Stimulated activated CD4-positive, alpha-beta T cell treated with anti-CD3 and anti-CD28 coated beads, Interleukin-1b, Interleukin-23, amount 100 ng/mL, for 1 hour (primary cell): ENCODE results near the gene RHBDF1.
A peak's percentile ranks its signal among the peaks of the same experiment; 100 is the strongest.
"Not testable (repeated sequence)": the region's sequence is repeated elsewhere in the genome, so short reads cannot be mapped to it uniquely, and the experiment has no call there.

Source experiments
- DNase-seq, 2 donors: peaks; one replicate each; pipeline ENCODE4 v3.0.0-alpha.2; 2020; ENCODE audit warnings: low read depth in 2 of 2

RHBDF1 gene

GRCh38 chr16:59440-60059 lies 12.9 kb downstream of the RHBDF1 start:
- DNase-seq, result no peak

GRCh38 chr16:58491-59439 lies 13.7 kb downstream of the RHBDF1 start:
- no peak for DNase-seq

- no peak for DNase-seq
These were observed 14.7 kb downstream of the RHBDF1 start for GRCh38 chr16:57711-58110.

GRCh38 chr16:56231-56927 lies 16.1 kb downstream of the RHBDF1 start:
- DNase-seq, result no peak

- DNase-seq, result no peak
These were observed 16.8 kb downstream of the RHBDF1 start for GRCh38 chr16:55571-56136.

GRCh38 chr16:54237-54581 lies 18.2 kb downstream of the RHBDF1 start:
- no peak for DNase-seq

GRCh38 chr16:53346-54236 lies 18.8 kb downstream of the RHBDF1 start, which contains the start of the genes POLR3K and SNRNP25:
Gene POLR3K (minus strand): TSS chr16:53608. CDS start chr16:53586, 22 bp downstream.
Gene SNRNP25 (plus strand): TSS chr16:53828. CDS start chr16:54017, 189 bp downstream.
- DNase-seq, result peak; percentile 95 to 96

GRCh38 chr16:50769-51591 lies 21.5 kb downstream of the RHBDF1 start:
- DNase-seq, result no peak

- DNase-seq, result no peak
These were observed 25.2 kb downstream of the RHBDF1 start for GRCh38 chr16:47234-47633.

GRCh38 chr16:46510-46909 lies 25.9 kb downstream of the RHBDF1 start:
- DNase-seq, result not testable (repeated sequence)

GRCh38 chr16:45454-45853 lies 27.0 kb downstream of the RHBDF1 start:
- DNase-seq, result no peak

- DNase-seq, result no peak
These were observed 27.8 kb downstream of the RHBDF1 start for GRCh38 chr16:44655-45054.

- no peak for DNase-seq
These were observed 29.1 kb downstream of the RHBDF1 start for GRCh38 chr16:43294-43693.

GRCh38 chr16:42691-43090 lies 29.7 kb downstream of the RHBDF1 start:
- no peak for DNase-seq

GRCh38 chr16:42069-42457 lies 30.4 kb downstream of the RHBDF1 start:
- no peak for DNase-seq

- no peak for DNase-seq
These were observed 30.9 kb downstream of the RHBDF1 start for GRCh38 chr16:41439-42068.

- no peak for DNase-seq
These were observed 33.2 kb downstream of the RHBDF1 start for GRCh38 chr16:38941-39892.

- DNase-seq, result not testable (repeated sequence)
These were observed 34.2 kb downstream of the RHBDF1 start for GRCh38 chr16:38206-38605.

GRCh38 chr16:37511-37910 lies 34.9 kb downstream of the RHBDF1 start:
- no peak for DNase-seq
